ENCODE measurements around the gene ELL2. TPM values are rescaled to one million over a fixed set of nuclear protein-coding genes. Genes with fewer than 3 reads are reported as not detected.
A peak's percentile ranks its signal among the peaks of the same experiment; 100 is the strongest.
"Not testable (repeated sequence)": the region's sequence is repeated elsewhere in the genome, so short reads cannot be mapped to it uniquely, and the experiment has no call there.

Gene ELL2
- total and polyA plus RNA-seq, 12 donors = 10.5 to 68.2 (median 27.2) TPM

- no peak overlapping the region for H3K4me3 ChIP-seq
- H3K36me3 ChIP-seq = no peaks in the 10 kb centered on the region
- intact Hi-C loops (cut with DNase I) = loop anchor here in 3 of 10 donors (5.0 kb wide), 3 partner anchors 36 to 196 kb away; no protein-coding TSS in a partner anchor
- DNase-seq = no peak
- peaks cover 4 to 73% (median 27%) of the 10 kb centered on the region in 9 donors for H3K4me1 ChIP-seq
- 84 to 91% methylated on average over 8 of the region's 8 CpGs for WGBS, 2 donors
- peak overlapping the region in 3 of 10 donors; percentile 33 to 97 (median 45) for H3K27ac ChIP-seq
- no peaks in the 10 kb centered on the region for H3K9me3 ChIP-seq
- no peaks in the 10 kb centered on the region for H3K27me3 ChIP-seq
- peak in 2 of 8 donors; percentile 5 to 17 for ATAC-seq
- TF ChIP-seq CTCF (IDR thresholded peaks at IDR 0.05) = no peak
Observed at GRCh38 chr5:95838001-95838520, 123.6 kb downstream of the ELL2 start.

- Histone ChIP-seq H3K27ac (peak overlapping the region in 3 of 10 donors; percentile 33 to 97 (median 85)), H3K27me3 (no peaks in the 10 kb centered on the region), H3K36me3 (no peaks in the 10 kb centered on the region), H3K9me3 (no peaks in the 10 kb centered on the region), H3K4me3 (no peak overlapping the region), H3K4me1 (peaks cover 4 to 69% (median 24%) of the 10 kb centered on the region in 9 donors)
- intact Hi-C loops (cut with DNase I) = loop anchor here in 3 of 10 donors (5.0 kb wide), 3 partner anchors 35 to 195 kb away; no protein-coding TSS in a partner anchor
- WGBS, 2 donors = 95 to 97% methylated on average over 5 of the region's 5 CpGs
- no peak for DNase-seq
- TF ChIP-seq CTCF (IDR thresholded peaks at IDR 0.05) = no peak
- ATAC-seq = no peak
Observed at GRCh38 chr5:95837492-95837891, 124.2 kb downstream of the ELL2 start.

- H3K9me3 ChIP-seq, DNase-seq, H3K27me3 ChIP-seq, H3K4me3 ChIP-seq, H3K36me3 ChIP-seq, ATAC-seq: not testable (repeated sequence)
- peaks cover 4 to 64% (median 24%) of the 10 kb centered on the region in 9 donors for H3K4me1 ChIP-seq
- peak overlapping the region in 6 of 10 donors; percentile 37 to 97 (median 88) for H3K27ac ChIP-seq
- intact Hi-C loops (cut with DNase I) = loop anchor here in 3 of 10 donors (5.0 kb wide), 3 partner anchors 35 to 195 kb away; no protein-coding TSS in a partner anchor
- 95 to 96% methylated on average over 4 of the region's 4 CpGs for WGBS, 2 donors
Observed at GRCh38 chr5:95836971-95837370, 124.7 kb downstream of the ELL2 start.

GRCh38 chr5:95836544-95836943 is 125.1 kb downstream of the ELL2 start:
- no peak for TF ChIP-seq CTCF (IDR thresholded peaks at IDR 0.05)
- ATAC-seq = no peak
- intact Hi-C loops (cut with DNase I) = loop anchor here in 3 of 10 donors (5.0 kb wide), 3 partner anchors 34 to 194 kb away; no protein-coding TSS in a partner anchor
- H3K27me3 ChIP-seq = no peaks in the 10 kb centered on the region
- DNase-seq = no peak
- peaks cover 4 to 59% (median 21%) of the 10 kb centered on the region in 9 donors for H3K4me1 ChIP-seq
- peak overlapping the region in 2 of 10 donors; percentile 53 to 65 for H3K4me3 ChIP-seq
- no peaks in the 10 kb centered on the region for H3K36me3 ChIP-seq
- H3K27ac ChIP-seq = peak overlapping the region in 6 of 10 donors; percentile 37 to 97 (median 88)
- WGBS, 2 donors = 88 to 100% methylated on average over 1 of the region's 1 CpG
- no peaks in the 10 kb centered on the region for H3K9me3 ChIP-seq

Measured in heart right ventricle (tissue), 16 donors.